ENCODE results near the gene TROAP.
"Not testable (repeated sequence)": the region's sequence is repeated elsewhere in the genome, so short reads cannot be mapped to it uniquely, and the experiment has no call there.

TROAP gene

DNA sequence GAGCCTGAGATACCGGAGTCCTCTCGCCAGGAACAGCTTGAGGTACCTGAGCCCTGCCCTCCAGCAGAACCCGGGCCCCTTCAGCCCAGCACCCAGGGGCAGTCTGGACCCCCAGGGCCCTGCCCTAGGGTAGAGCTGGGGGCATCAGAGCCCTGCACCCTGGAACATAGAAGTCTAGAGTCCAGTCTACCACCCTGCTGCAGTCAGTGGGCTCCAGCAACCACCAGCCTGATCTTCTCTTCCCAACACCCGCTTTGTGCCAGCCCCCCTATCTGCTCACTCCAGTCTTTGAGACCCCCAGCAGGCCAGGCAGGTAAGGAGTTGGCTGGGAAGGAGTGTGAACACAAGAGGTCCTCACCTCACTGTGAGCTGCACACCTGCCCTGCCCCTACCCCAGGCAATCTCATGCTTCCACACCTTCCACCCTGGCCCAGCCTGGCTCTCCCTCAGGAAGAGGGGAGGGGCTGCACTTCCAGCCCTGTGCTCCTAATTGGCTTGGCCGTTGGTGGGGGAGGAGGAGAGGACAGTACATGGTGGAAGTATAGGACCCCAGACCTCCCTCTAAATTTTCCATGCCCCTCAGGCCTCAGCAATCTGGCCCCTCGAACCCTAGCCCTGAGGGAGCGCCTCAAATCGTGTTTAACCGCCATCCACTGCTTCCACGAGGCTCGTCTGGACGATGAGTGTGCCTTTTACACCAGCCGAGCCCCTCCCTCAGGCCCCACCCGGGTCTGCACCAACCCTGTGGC lies 7.8 kb downstream of the TROAP start:
- DNase-seq: no peak

- DNase-seq: peak; percentile 9
These were observed 8.5 kb downstream of the TROAP start for GRCh38 chr12:49331380-49332222.

- no peak for DNase-seq
These were observed 9.4 kb downstream of the TROAP start for GRCh38 chr12:49332441-49332861.

GRCh38 chr12:49332891-49333371 lies 9.9 kb downstream of the TROAP start:
- DNase-seq: no peak

- not testable (repeated sequence) for DNase-seq
These were observed 10.7 kb downstream of the TROAP start for GRCh38 chr12:49333778-49334177.

- no peak for DNase-seq
These were observed 11.2 kb downstream of the TROAP start for GRCh38 chr12:49334226-49334625.

DNA sequence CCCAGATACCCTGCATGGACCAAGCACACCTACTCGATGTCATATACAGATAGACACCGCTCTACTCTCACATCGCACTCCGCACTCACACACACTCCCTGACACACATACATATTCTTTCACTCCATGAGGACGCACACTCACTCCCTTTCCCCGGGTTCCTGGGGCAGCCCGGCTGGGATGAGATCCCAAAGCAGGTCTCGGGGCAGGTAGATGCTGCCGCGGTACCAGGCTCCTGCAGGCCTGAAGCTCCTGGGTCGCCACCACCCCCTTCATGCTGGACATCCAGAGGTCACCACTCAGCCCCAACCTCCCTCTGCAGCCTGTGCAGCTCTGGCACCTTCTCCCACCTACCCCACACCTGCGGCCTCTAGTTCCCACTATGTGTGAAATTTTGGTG lies 11.6 kb downstream of the TROAP start:
- no peak for DNase-seq

- DNase-seq: no peak
These were observed 12.3 kb downstream of the TROAP start for GRCh38 chr12:49335118-49335954.

GRCh38 chr12:49335955-49336644 lies 13.0 kb downstream of the TROAP start:
- DNase-seq: no peak

DNA sequence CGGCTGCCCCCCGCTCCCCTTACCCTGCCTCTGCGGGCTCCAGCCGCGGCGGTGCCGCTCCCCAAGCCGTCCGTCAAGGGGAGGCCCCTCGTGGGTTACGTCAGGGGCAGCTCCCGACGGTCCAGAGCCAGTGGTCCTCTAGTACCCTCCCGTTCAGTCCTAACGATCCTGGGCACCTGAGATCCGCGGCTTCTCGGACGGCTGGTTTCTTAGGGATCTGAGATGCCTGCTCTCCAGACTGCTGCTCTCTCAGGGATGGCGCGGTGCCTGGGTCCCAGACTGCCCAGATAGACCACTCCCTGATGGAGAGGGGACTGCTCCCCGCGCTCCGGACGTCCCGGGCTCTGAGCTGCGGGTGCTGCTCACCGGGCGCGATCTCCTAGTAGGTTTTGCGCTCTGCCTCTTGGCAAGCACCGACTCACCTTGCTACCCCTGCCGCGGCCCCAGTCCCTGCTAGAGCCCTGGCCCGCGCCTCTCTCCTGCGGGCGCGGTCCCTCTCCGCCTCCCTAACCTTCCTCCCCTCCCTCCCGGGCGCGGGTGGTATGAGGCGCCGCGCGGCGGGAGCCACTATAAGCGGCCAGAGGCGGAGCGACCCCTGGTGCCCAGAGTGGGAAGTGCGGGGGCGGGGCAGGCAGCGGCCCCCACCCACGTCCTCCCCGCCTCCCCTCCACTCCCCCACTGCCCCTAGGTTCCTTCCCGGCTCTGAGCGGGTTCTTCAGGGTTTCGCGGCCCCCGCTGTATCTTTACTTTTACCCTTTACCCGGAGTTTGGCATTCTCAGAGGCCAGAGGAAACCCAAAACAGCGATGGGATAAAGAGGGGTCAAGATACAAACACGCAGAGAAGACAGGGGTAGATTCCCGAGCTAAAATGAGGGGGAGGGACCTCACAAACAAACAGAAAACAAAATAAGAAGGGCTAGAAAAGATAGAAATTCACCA lies 13.9 kb downstream of the TROAP start, which contains the start of gene C1QL4:
C1QL4 (minus strand) TSS at position 544 of the 940 bp plus-strand sequence. CDS start 711 bp downstream, outside the sequence.
- peak; percentile 57 for DNase-seq

- no peak for DNase-seq
These were observed 15.9 kb downstream of the TROAP start for GRCh38 chr12:49338830-49339463.

DNA sequence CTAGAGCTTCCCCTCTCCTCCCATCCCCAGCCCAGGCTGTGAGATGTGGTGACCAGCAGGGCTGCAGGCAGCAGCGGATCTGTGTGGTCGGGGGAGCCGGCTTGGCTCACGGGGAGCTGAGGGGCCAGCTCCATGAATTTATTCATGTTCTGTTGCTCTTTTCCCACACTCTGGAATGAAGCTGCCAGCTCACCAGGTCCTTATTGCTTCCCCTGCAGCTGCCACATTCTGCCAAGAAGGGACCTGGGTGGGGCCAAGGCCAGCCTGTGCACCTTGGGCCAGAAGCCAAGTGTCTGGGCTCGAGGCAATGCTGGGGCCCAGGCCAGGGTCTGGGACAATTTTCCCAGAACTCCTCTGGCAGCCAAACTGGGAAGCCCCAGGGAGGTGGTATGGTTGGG lies 16.4 kb downstream of the TROAP start:
- no peak for DNase-seq

- DNase-seq: no peak
These were observed 17.2 kb downstream of the TROAP start for GRCh38 chr12:49340095-49340870.

- DNase-seq: no peak
These were observed 18.1 kb downstream of the TROAP start for GRCh38 chr12:49340971-49341776.

- DNase-seq: no peak
These were observed 18.7 kb downstream of the TROAP start for GRCh38 chr12:49341777-49342065.

- DNase-seq: peak; percentile 84
These were observed 19.2 kb downstream of the TROAP start for GRCh38 chr12:49342066-49342913.

DNA sequence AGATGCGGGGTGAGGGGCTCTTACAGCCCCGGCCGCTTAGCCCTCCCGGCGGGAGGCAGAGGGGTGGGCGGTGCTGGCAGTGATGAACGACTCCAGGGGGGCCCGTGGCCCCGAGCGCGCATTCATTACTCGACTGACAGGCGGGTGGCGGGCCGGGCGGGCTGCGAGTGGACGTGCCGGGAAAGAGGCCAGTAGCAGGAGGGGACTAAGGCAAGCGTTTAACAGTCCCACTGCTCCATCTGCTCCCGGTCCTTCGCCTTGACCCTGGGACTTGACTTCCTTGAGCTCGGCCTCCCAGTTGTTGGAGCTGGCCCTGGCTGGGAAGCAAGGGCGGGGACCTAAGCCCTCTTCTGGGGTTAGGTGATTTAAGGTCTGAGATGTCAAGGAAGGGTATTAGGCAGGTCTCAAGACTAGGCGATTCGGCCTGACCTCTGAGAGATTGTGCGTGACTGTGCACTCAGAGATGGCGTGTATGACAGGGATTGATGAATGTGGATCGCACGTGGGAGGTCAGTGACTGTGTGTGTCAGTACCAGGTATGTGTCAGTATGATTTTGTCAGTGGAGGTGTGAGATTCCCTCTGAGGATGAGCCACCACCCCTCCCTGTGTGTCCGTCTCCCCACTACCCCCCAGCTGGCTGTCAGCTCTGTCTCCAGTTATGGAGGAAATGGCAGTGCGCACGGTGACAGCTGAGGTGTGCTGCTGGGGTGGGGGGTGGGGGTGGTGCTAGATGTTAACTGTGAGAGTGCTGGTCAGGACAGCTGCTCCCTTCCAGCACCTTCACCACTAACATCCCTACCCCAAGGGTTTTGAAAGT lies 20.1 kb downstream of the TROAP start:
- no peak for DNase-seq

Data from NCI-H2227 treated with DMSO at 0.1 percent for 48 hours (cell line).